NCI-H69 (cell line): ENCODE results near the gene CYP4F11.
"Not testable (repeated sequence)": the region's sequence is repeated elsewhere in the genome, so short reads cannot be mapped to it uniquely, and the experiment has no call there.

Experiments used
- DNase-seq: peaks from one replicate; lab custom pipeline; 2025; lab: John Stamatoyannopoulos, UW

CYP4F11 gene

DNA sequence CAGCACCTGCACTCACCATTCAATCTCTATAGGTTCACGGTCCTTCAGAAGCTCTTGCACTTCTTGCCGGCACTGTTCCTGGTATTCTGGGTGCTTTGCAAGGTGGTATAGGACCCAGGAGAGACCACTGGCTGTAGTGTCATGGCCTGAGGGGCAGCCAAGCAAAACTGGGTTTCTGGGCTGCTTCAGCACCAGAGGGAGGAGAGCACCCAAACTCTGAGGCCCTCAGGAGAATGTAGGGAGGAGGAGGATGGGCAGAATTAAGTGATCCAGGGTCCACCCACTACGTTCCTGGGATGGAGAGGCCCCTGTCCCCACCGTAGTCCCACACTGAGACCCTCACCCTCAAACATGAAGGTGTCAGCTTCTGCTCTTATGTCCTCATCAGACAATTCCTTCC is 12.3 kb downstream of the CYP4F11 start:
- no peak for DNase-seq

GRCh38 chr19:15919243-15919642 is 15.1 kb downstream of the CYP4F11 start:
- DNase-seq, result no peak

DNA sequence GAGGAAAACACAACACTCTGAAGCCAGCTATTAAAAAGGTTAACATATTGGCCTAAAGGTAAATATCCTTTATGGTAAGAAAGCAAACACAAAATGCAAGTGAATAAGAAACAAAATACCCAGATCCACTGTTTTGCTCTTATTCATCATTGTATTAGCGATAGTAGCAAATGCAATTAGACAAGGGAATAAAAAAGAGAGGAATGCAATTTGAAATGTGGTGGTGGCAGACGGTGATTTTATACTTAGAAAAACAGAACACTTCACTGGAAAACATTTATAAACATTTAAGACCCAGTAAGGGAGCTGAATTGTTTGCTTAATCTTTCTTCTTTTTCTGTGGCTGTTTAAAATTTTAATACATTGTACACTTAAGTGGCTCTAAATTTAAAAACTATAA is 19.2 kb downstream of the CYP4F11 start:
- no peak for DNase-seq

- DNase-seq, result no peak
Measured at GRCh38 chr19:15913830-15914229, 20.5 kb downstream of the CYP4F11 start.

DNA sequence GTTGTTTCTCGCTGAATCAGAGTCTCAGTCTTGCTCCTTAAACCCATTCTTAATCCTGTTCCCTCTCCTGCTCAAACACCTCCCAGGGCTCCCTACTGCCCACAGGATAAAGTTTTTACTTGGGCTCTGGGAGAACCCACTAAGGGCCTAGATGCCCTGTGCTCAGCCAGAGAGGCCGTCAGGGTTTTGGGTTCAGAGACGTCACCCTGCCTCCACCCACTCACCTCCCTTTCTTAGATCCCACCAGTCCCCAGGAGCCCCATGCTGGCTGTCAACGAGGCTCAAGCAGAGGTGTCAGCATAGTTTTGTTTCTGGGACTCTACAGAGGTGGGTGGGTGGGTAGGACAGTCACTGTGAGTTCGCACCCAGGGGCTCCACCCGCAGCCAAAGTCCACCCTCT is 20.9 kb downstream of the CYP4F11 start:
- no peak for DNase-seq

DNA sequence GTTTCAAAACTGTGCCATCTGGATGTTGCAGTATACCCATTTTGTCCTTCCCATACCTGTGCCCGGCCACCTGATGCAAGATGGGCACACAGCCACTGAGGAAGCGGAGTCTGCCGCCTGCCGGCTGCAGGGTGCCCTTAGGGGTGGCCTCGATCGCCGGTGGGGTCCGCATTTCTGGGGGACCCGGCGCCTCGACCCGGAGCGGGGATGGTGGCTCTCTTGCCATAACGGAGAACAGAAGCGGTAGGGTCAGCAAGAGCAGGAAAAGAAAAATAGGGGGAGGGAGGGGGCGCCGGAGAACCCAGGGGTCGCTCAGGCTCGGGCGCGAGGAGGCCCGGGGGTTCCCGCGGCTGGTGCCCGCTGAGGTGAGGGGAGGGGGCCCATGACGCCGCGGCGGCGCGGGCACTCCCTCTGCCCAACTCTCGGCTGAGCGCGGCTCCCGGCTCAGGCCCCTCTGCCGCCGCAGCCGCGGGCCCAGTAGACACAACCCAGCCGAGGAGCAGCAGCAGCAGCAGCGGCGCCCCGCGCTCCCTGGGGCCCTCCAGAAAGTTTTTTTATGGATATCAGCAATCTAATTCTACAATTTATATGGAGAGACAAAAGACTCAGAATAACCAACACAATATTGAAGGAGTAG is 22.6 kb downstream of the CYP4F11 start:
- no peak for DNase-seq

DNA sequence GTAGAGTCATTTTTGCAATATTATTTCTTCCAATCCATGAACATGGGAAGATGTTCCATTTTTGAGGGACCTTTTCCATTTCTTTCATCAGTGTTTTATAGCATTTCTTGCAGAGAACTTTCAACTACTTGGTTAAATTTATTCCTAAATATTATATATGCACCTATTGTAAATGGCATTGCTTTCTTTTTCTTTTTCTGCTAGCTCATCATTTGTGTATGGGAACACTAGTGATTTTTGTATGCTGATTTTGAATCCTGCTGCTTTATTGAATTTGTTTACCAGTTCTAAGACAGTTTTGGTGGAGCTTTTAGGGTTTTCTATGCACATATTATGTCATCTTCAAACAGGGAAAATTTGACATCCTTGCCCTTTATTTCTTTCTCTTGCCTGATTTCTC is 29.3 kb downstream of the CYP4F11 start:
- DNase-seq, result no peak

GRCh38 chr19:15902898-15903297 is 31.4 kb downstream of the CYP4F11 start:
- not testable (repeated sequence) for DNase-seq

- no peak for DNase-seq
Measured at GRCh38 chr19:15902254-15902653, 32.1 kb downstream of the CYP4F11 start.

DNA sequence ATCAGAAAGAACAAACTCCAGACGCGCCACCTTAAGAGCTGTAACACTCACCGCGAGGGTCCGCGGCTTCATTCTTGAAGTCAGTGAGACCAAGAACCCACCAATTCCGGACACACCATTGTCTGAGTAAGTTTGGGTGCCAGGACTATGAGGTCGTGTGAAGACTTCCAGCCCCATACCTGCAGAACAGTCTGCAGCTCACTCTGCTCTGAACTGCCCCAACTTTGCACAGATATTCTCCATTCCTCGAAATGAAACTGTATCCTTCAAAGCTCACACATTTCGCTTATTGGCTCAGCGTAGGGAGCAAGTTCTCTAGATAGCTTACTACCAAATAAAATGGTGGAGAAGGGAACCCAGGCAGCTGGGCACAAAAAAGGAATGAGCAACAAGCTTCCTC is 33.8 kb downstream of the CYP4F11 start:
- DNase-seq, result no peak

DNA sequence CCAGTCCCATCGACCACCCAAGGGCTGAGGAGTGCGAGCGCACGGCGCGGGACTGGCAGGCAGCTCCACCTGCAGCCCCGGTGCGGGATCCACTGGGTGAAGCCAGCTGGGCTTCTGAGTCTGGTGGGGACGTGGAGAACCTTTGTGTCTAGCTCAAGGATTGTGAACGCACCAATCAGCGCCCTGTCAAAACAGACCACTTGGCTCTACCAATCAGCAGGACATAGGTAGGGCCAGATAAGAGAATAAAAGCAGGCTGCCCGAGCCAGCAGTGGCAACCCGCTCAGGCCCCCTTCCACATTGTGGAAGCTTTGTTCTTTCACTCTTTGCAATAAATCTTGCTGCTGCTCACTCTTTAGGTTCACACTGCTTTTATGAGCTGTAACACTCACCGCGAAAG is 34.3 kb downstream of the CYP4F11 start:
- not testable (repeated sequence) for DNase-seq

GRCh38 chr19:15899561-15899960 is 34.8 kb downstream of the CYP4F11 start:
- not testable (repeated sequence) for DNase-seq

GRCh38 chr19:15897738-15898276 is 36.5 kb downstream of the CYP4F11 start, which contains the start of gene CYP4F2:
CYP4F2 (minus strand) TSS chr19:15898074; CDS start chr19:15897611, 463 bp downstream.
- DNase-seq, result no peak

GRCh38 chr19:15897026-15897737 is 37.1 kb downstream of the CYP4F11 start:
- DNase-seq, result no peak

DNA sequence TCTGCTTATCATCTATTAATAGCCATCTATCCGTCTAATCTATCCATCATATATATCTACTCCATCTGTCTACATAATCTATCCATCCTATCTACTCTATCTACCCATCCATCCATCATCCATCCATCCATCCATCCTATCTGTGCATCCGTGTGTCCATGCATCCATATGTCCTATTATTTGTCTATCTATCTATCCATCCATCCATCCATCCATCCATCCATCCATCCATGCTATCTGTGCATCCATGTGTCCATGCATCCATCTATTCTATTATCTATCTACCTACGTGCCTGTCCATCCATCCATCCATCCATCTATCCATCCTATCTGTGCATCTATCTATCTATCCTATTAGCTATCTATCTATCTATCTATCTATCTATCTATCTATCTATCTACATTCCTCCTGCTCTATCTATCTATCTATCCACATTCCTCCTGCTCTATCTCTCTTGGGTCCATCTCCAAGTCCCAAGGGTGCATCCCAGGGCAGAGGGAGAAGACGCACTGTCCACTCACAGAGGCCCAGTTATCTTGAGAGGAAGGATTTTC is 38.4 kb downstream of the CYP4F11 start:
- no peak for DNase-seq

- no peak for DNase-seq
Measured at GRCh38 chr19:15894359-15894758, 40.0 kb downstream of the CYP4F11 start.

- no peak for DNase-seq
Measured at GRCh38 chr19:15893477-15893876, 40.9 kb downstream of the CYP4F11 start.

DNA sequence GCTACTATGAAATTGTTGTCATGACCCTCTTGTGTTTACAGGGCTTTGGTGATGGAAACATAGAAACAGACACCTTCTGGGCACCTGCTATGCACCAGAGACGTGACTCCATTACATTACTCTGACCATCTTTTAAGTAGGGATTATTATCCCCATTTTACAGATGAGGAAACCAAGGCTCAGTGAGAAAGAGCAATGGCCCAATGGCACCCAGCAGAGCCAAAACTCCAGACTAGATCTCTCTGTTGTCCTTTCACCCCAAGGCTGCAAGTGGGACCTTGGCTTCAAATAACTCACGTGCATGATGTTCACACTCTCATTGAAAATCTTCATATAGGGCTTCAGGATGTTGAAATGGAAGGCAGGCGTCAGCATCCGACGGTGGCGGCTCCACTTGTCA is 42.3 kb downstream of the CYP4F11 start:
- DNase-seq, result no peak

DNA sequence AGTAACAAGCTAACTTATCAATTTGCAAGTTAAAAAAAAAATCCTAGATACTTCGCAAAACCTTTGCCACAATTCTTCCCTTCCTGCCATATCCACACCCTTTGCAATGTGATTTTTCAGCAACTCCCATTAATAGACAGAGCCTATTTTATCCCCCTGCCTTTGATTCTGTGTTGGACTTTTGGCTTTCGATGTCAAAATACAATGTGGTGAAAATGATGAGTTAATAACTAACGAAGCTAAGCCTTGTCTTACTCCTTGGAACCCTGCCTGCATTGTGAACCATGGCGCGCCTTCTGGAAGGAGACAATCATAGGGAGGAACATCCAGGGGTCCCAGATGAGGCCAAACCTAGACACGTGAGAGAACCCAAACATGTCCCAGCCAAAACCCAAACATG is 42.9 kb downstream of the CYP4F11 start:
- no peak for DNase-seq

- DNase-seq, result not testable (repeated sequence)
Measured at GRCh38 chr19:15889339-15889738, 45.0 kb downstream of the CYP4F11 start.

DNA sequence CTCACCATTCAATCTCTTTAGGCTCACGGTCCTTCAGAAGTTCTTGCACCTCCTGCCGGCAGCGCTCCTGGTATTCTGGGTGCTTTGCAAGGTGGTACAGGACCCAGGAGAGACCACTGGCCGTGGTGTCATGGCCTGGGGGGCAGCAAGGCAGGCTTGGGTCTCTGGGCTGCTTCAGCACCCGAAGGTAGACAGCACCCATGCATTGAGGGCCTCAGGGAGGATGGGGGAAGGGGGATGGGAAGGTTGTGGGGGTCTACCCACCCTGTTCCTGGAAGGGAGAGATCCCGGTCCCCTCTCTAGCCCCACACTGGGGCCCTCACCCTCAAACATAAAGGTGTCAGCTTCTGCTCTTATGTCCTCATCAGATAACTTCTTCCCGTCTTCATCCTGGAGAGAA is 48.4 kb downstream of the CYP4F11 start:
- no peak for DNase-seq

- DNase-seq, result no peak
Measured at GRCh38 chr19:15885167-15885566, 49.2 kb downstream of the CYP4F11 start.

- DNase-seq, result not testable (repeated sequence)
Measured at GRCh38 chr19:15883329-15883728, 51.0 kb downstream of the CYP4F11 start.
